Prostate gland (tissue), 2 donors: Measurements from ENCODE around the gene ARHGAP26.

Experiments
- CTCF ChIP-seq, 4 experiments: fragments of 200-600 bp in 2 of 4; fragments of 450-650 bp in 2 of 4; sonication (generic) in 2 of 4; IDR thresholded peaks; 1 replicate in 3 of 4; 2 replicates in 1 of 4; pipeline ENCODE4 v1.5.1; 2016 to 2019; ENCODE audit warnings: antibody characterized with exemption in 4 of 4, mild to moderate bottlenecking in 2 of 4, moderate library complexity in 2 of 4
- POLR2A ChIP-seq: fragments of 450-650 bp; IDR thresholded peaks from one replicate; pipeline ENCODE4 v1.6.1; 2016; ENCODE audit warnings: antibody characterized with exemption, mild to moderate bottlenecking
- POLR2AphosphoS5 ChIP-seq: sonication (generic); formaldehyde crosslinking; IDR thresholded peaks from one replicate; pipeline ENCODE4 v1.6.1; 2017; ENCODE audit warnings: antibody characterized with exemption

GRCh38 chr5:143251190-143251589 is 481.0 kb downstream of the ARHGAP26 start:
- TF ChIP-seq CTCF (IDR thresholded peaks at IDR 0.05) (no peak), POLR2AphosphoS5 (no peak), POLR2A (no peak)
